OCI-M1 (cell line): ENCODE results near the gene PTH1R.

Experiments
- DNase-seq: peaks from one replicate; lab custom pipeline; 2025; lab: John Stamatoyannopoulos, UW

The PTH1R gene

GRCh38 chr3:46913644-46914043, 36.1 kb downstream of the PTH1R start:
- no peak for DNase-seq

DNA sequence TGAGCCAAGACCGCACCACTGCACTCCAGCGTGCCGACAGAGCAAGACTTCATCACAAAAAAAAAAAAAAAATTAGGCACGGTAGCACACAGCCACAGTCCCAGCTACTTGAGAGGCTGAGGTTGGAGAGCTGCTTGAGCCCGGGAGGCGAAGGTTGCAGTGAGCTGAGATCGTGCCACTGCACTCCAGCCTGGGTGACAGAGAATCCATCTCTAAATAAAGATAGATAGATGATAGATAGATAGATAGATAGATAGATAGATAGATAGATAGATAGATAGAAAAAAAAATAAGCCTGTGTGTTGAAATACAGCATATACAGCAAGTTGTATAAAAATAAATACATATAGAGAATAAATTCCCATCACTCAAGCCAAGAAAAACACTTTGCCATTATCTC, 37.3 kb downstream of the PTH1R start:
- no peak for DNase-seq

GRCh38 chr3:46915297-46915822, 37.8 kb downstream of the PTH1R start:
- no peak for DNase-seq

DNA sequence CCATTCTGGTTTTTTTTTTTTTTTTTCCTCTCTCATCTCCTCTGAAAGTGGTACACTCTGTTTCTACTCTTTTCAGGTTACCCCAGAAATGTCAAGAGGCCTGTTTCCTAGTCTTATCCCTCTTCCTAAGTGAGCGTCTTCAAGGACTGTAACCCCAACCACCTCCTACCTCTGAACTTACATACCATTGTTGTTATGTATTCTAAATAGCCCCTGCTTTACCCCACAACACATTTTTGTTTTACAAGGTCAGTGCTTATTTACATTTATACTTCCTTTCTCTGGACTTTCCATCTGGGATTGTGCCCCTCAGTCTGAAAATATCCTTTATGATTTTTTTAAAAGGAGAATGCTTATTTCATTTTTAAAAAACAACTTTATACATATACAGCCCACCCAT, 38.8 kb downstream of the PTH1R start:
- DNase-seq: no peak

DNA sequence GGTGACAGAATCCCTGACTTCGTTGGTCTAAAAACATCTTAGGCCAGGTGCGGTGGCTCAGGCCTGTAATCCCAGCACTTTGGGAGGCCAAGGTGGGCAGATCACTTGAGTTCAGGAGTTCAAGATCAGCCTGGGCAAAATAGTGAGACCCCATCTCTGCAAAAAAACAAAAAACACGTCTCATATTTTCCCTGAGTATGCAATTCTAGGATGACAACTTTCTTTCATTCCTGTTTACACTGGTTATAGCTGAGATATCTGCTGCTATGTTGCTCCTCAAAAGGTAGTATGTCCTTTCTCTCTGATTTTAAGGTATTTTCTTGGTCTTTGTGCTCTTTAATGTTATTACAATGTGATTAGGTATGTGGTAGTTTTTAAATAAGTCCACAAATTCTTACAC, 39.3 kb downstream of the PTH1R start:
- DNase-seq: no peak

- no peak for DNase-seq
Measured at GRCh38 chr3:46917257-46917656, 39.7 kb downstream of the PTH1R start.

DNA sequence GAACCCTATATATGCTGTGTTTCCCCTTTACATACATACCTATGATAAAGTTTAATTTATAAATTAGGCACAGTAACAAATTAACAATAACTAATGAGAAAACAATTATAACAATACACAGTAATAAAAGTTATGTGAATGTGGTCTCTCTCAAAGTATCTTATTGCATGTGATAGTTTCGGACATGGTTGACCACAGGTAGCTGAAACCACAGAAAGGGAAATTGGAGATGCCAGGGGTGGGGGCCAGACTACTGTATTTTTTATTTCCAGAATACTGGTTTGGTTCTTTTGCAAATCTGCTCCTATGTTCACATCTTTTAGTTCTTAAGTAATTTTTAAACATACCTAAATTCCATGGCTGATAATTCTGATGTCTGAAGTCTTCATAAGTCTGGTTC, 40.7 kb downstream of the PTH1R start:
- DNase-seq: no peak

GRCh38 chr3:46918634-46919033, 41.1 kb downstream of the PTH1R start:
- DNase-seq: no peak

DNA sequence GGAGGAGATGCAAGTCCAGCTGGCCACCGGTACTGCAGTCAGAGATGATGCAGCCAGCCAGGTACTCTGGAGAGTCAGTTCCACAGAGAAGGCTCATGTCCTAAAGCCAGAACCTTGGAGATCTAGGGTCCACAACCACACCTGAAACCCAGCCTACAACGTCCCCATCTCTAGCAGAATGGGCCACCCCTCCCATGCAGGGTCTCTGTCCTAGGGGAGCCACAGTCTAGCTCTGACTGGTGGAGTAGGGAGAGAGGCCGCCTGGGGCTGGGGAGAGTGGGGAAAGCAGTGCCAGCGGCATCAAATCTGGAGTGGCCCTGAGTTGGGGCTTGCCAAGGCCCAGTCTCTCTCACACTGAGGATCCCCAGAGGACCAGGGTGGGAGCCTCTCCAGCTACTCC, 43.5 kb downstream of the PTH1R start:
- no peak for DNase-seq

DNA sequence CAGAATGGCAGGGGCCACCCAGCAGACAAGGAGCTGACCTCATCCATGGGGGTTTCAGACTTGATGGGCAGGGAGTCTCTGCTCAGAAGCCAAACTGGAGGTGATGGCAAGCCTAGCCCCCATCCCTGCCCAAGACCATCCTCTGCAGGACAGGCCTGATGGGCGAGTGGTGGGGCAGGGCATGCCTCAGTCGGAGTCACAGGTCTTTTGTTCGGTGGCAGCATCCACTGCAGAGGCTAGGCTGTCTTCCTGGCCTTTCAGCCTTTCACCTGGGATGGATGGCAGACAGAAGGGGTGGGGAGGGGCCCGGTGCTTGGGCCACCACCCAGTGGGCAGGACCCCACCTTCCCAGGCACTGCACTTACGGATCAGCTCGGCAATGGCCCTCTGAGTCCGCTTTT, 44.4 kb downstream of the PTH1R start:
- DNase-seq: no peak

DNA sequence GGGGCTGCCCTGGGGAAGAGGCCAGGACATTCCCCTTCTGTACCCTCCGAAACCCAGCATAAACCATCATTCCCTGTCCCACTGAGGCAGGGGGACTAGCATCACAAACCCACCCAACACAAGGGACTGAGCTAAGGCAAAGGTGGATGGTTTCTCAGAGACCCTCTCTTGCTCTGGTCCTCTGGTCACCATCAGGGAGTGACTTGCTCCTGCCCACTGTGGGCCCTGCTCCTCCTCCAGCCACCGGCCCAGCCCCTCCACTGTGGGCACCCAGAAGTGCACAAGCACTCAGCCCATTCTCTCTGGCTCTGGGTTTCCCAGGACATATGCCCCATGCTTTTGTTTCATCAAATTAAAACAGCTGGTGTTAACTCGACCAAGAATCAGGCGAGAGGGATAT, 44.9 kb downstream of the PTH1R start:
- DNase-seq: no peak

DNA sequence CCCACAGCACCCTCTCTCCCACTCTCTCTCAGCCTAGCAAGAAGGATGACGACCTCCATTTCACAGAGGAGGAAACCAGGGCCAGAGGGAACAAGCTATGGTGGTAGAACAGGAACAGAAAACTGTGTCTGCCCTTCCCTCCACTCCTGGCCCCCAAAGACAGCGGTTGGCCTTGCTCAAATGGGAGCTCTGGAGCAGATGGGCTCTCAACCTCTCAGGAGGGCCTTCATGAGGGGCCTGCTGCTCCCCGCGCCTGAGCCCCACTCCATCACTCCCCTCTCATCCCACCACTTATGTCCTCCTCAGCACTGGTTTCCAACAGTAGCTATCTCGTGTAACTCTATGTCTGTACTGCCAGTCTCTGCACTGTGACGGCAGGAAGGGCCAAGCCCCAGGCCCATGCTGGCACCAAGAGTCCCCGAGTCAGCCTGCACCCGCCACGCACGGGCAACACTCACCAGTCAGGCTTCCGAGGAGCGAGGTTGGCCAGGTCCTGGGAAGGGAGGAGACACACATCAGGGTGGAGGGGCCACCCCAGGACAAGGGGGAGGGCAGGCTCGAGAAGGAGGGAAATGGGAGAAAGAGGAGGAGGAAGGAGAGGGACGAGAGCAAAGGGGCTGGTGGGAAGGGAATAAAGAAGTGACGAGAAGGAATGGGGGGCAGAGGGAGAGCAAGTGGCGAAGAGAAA, 45.5 kb downstream of the PTH1R start:
- DNase-seq: no peak

DNA sequence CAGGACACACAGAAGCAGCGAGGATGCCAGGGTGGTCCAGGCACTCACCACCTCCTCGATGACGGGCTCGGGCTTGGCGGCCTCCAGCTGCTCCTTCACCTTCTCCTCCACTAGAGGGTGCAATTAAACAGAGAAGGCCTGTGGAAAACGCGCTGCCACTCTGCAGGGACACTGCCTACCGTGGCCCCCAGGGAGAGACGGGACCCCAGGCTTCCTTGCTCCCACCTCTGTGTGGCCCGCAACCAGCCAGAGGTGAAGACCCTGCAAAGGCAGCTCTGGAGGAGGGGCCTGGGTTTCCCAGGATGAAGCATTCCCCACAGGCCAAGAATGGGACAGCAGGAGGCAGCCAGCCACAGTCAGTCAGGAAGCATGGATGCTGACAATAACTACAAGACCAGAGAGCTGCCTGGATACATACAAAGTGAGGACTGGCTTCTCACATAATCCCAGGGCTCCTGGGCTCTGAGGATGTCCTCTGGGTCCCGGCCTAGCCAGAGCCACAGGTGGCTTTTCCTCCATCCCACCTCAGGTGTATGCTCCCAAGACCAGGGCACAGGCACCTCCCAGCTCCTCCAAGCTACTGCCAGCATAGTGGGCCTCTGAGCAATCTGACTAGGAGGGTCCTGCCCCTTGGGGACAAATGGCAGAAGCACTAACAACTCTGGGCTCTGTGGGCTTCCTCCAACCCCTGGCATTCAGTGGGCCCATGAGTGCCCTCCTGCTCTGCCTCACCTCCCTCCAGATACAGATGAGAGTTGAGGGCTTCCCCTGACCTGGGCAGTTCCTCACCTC, 46.2 kb downstream of the PTH1R start:
- DNase-seq: peak; percentile 27

DNA sequence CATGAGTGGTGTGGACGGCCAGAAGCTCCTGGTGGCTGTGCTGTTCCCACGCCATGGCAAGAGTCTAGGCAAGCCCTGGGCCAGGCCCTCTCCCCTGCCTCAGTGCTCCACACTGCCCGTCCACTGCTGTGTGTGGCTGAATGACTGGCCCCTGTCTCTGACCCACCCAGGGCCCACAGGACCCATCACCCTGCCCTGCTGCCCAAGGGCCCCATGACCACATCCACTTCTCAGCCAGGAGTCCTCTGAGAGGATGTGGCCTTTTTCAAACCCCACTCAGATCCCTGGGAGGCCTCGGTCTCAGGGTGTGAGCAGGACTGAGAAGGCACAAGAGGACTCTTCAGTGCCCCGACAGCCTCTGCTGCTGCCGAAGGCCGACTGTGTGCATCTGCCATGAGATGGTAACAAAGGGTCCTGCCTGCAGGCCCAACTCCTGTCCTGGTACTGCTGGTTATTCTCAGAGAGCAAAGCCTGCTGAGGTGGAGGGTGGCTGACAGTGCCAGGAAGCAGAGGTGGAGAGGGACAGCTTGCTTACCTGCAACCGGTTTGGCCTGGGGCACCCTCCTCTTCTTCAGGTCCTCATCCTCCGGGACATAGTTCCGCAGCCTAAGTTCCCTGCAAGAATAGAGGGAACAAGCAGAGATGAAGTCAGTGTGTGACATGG, 47.5 kb downstream of the PTH1R start:
- no peak for DNase-seq

- DNase-seq: no peak
Measured at GRCh38 chr3:46925585-46925934, 48.0 kb downstream of the PTH1R start.

DNA sequence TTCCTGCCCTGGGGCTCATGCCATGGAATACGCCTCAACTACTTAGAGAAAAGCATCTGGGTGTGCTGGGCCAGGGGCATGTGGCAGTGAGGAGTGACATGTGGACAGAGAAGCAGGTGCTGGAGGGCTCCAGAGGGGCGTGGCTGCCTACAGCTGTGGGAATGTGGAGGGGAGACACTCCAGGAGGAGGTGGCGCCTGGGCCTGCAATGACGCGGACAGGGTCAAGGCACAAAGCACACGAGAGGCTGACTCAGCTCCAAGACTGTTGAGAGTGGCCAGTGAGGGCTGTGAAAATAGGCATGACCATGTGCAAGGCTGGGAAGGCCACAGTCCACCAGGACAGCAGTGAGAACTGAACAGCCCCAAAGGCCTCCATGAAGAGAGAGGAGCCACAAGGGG, 48.5 kb downstream of the PTH1R start:
- no peak for DNase-seq

DNA sequence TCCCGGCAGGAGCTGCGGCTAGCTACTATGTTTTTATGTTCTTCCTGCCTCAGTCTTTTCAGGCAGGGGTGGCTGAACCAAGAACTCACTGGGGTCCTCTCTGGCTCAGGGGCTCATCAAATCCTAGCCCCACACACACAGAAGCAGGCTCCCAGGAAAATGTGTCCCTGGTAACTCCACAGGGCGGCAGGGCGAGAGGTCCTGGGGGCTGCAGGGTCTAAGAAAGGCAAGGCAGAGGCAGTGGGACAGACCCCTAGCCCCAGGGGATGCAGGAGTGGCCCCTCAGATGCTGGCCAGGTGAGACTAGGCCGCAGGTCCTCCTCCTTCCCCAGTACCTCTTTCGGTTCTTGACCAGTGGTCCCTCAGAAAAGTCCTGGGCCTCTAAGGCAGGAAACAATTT, 48.9 kb downstream of the PTH1R start:
- no peak for DNase-seq

DNA sequence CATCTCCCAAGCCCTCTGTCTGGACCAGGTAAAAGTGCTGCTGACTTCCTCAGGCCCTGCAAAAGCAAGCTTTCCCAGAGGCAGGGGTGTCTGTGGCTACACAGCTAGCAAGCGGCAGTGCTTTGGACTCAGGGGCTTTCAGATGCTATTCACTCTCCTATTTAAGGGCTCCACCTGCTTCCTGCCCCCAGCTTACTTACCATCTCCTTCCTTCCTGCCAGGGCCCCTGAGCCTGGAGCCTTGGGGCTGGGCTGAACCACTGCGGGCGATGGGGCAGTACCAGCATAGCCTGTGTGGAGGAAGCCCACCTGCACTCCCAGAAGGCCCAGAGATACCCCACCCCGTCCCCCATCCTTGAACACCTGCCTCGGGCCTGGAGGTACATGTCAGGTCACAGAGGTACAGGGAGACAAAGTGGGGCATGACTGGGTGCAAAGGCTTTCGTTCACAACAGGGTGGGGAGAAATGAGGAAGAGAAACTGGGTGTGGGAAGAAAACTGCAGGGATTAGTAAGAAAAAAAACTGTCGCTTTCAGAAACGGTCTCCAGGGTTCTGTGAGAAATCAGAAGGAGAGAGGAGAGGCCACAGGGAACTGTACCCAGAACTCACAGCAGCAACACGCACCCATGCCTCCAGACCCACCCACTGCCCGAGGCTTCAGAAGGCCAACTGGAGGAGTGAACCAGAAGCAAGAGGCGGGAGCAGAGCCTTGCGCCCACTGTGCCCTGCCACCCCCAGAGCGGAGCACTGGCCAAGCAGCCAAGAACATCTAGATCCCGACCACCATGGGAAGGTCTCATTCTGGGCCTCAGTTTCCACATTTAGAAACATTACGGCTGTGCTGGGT, 49.6 kb downstream of the PTH1R start:
- DNase-seq: no peak

DNA sequence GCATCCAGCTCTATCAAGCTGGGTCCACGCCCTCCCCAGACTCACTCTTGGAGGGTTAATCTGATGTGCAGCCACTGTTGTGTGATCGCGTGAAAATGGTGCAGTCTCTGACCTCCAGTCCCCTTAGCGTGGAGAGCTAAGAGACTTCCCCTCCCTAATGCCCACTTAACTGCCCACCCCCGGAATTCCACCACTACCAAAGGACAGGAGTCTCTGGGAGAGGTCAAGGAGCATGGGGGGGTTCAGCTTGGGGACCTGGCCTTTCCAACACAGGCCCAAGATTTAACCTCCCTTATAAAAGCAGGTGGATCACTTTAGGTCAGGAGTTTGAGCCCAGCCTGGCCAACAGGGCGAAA, 50.2 kb downstream of the PTH1R start:
- no peak for DNase-seq

DNA sequence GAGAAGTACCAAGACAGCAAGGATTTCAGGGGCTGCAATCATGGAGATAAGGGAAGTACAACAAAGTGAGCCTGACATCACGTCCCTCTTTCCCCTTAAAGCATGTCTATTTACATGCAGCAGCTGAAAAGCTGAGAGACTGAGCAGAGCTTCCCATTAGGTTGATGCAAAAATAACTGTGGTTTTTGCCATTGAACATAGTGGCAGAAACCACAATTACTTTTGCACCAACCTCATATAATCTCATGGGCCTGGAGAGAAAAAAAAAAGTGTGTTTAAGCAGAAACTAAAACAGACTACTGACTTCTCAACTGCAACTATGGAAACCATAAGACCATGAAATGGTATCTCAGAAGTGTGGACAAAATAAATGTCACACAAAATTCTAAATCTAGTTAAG, 50.8 kb downstream of the PTH1R start:
- DNase-seq: peak; percentile 25

- peak; percentile 17 for DNase-seq
Measured at GRCh38 chr3:46929324-46929723, 51.8 kb downstream of the PTH1R start.
